ENCODE results near the gene SFXN5. TPM values are rescaled to one million over a fixed set of nuclear protein-coding genes. Genes with fewer than 3 reads are reported as not detected.
A peak's percentile ranks its signal among the peaks of the same experiment; 100 is the strongest.

Gene SFXN5
- total RNA-seq, 1 donor from 2014 or later = 29.8 TPM

- Mint-ChIP-seq H3K4me3 (ENCODE audit: unreplicated experiment) (peak overlapping the region; percentile 67), H3K27ac (ENCODE audit: unreplicated experiment) (no peak overlapping the region)
These were observed 151.0 kb downstream of the SFXN5 start for GRCh38 chr2:72920318-72921087.

GRCh38 chr2:72919414-72920317 lies 151.8 kb downstream of the SFXN5 start:
- H3K4me1 Mint-ChIP-seq (ENCODE audit: unreplicated experiment) = peaks cover 23% of the 10 kb centered on the region
- H3K27ac Mint-ChIP-seq (ENCODE audit: unreplicated experiment) = no peak overlapping the region
- TF ChIP-seq, protein P1, sequence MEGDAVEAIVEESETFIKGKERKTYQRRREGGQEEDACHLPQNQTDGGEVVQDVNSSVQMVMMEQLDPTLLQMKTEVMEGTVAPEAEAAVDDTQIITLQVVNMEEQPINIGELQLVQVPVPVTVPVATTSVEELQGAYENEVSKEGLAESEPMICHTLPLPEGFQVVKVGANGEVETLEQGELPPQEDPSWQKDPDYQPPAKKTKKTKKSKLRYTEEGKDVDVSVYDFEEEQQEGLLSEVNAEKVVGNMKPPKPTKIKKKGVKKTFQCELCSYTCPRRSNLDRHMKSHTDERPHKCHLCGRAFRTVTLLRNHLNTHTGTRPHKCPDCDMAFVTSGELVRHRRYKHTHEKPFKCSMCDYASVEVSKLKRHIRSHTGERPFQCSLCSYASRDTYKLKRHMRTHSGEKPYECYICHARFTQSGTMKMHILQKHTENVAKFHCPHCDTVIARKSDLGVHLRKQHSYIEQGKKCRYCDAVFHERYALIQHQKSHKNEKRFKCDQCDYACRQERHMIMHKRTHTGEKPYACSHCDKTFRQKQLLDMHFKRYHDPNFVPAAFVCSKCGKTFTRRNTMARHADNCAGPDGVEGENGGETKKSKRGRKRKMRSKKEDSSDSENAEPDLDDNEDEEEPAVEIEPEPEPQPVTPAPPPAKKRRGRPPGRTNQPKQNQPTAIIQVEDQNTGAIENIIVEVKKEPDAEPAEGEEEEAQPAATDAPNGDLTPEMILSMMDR (IDR thresholded peaks at IDR 0.05; ENCODE audit: unreplicated experiment) = no peak
- peak; percentile 39 for DNase-seq (ENCODE audit: low spot score)
- peak overlapping the region; percentile 26 for H3K4me3 Mint-ChIP-seq (ENCODE audit: unreplicated experiment)
- no peaks in the 10 kb centered on the region for H3K9me3 Mint-ChIP-seq (ENCODE audit: unreplicated experiment)
- peaks cover 12% of the 10 kb centered on the region for H3K36me3 Mint-ChIP-seq (ENCODE audit: low read depth, unreplicated experiment)
- peaks cover 39% of the 10 kb centered on the region for H3K27me3 Mint-ChIP-seq (ENCODE audit: unreplicated experiment)

More at GRCh38 chr2:72920318-72921087, 151.0 kb downstream of the SFXN5 start:
- peak; percentile 57 for DNase-seq (ENCODE audit: low spot score)
- Mint-ChIP-seq H3K9me3 (ENCODE audit: unreplicated experiment) (no peaks in the 10 kb centered on the region), H3K27me3 (ENCODE audit: unreplicated experiment) (peaks cover 34% of the 10 kb centered on the region), H3K36me3 (ENCODE audit: low read depth, unreplicated experiment) (peaks cover 11% of the 10 kb centered on the region), H3K4me1 (ENCODE audit: unreplicated experiment) (peaks cover 18% of the 10 kb centered on the region)
- TF ChIP-seq, protein P1 (IDR thresholded peaks at IDR 0.05; ENCODE audit: unreplicated experiment) = no peak

DNA sequence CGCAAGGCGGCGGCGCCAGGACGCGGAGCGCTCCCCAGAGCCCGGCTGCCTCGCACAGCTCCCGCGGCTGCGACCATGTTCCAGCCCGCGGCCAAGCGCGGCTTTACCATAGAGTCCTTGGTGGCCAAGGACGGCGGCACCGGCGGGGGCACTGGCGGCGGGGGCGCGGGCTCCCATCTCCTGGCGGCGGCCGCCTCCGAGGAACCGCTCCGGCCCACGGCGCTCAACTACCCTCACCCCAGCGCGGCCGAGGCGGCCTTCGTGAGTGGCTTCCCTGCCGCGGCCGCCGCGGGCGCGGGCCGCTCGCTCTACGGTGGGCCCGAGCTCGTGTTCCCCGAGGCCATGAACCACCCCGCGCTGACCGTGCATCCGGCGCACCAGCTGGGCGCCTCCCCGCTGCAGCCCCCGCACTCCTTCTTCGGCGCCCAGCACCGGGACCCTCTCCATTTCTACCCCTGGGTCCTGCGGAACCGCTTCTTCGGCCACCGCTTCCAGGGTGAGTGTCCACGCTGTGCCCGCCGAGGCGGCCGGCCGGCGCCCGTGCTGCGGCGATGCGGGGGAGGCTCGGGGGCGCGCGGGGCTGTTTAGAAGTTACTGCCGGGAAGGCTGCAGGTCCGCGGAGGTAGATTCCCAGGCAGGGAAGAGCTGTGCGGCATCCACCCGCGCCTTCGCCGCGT lies 153.5 kb downstream of the SFXN5 start:
- Mint-ChIP-seq H3K27ac (ENCODE audit: unreplicated experiment) (no peak overlapping the region), H3K9me3 (ENCODE audit: unreplicated experiment) (no peaks in the 10 kb centered on the region), H3K4me1 (ENCODE audit: unreplicated experiment) (peaks cover 32% of the 10 kb centered on the region), H3K4me3 (ENCODE audit: unreplicated experiment) (peak overlapping the region; percentile 83), H3K36me3 (ENCODE audit: low read depth, unreplicated experiment) (peaks cover 14% of the 10 kb centered on the region), H3K27me3 (ENCODE audit: unreplicated experiment) (peaks cover 34% of the 10 kb centered on the region)
- TF ChIP-seq, protein P1 (IDR thresholded peaks at IDR 0.05; ENCODE audit: unreplicated experiment) = no peak
- no peak for DNase-seq (ENCODE audit: low spot score)

DNA sequence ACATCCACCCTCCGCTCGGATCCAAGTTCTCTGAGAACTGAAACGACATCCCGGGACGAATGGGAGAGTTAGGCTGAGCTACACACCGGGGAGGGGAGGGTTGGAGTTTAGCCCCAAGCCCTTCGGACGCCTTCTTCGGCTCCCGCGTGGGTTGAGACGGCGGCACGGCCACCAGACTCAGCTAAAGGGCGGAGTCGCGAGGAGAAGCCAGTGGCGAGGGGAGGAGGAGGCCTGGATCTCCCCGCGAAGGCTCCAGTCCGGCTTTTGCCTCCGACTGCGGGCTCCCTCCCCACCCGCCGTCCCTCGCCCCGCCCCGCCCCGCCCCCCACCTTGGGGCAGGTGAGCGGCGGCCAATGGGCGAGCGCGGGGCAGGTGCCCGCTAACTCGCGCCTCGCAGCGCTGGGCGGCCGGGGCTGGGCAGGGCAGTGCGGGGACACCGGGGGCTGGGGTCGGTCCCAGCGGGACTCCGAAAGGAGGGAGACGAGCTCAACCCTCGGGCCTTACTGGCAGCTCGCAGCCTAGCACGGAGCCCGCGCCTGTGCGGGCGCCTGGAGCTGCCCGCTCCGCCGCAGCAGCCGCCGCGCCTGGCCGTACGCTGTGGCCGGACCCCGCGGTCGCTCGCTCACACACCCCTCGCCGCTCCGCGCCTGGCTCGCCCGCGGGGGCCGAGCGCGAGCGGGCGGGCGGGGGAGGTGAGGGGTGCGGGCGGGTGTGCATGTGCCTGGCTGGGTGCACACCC lies 154.2 kb downstream of the SFXN5 start, which contains the start of gene EMX1:
TSS of gene EMX1 (plus strand) at position 382 of the 739 bp plus-strand sequence. CDS start at position 716, 334 bp downstream.
- Mint-ChIP-seq H3K4me3 (ENCODE audit: unreplicated experiment) (peak within 1 kb of the TSS; percentile 87), H3K27ac (ENCODE audit: unreplicated experiment) (no peak within 1 kb of the TSS), H3K9me3 (ENCODE audit: unreplicated experiment) (no peaks in the 10 kb centered on the region), H3K4me1 (ENCODE audit: unreplicated experiment) (peaks cover 32% of the 10 kb centered on the region), H3K36me3 (ENCODE audit: low read depth, unreplicated experiment) (peaks cover 13% of the 10 kb centered on the region), H3K27me3 (ENCODE audit: unreplicated experiment) (peaks cover 31% of the 10 kb centered on the region)
- TF ChIP-seq, protein P1 (IDR thresholded peaks at IDR 0.05; ENCODE audit: unreplicated experiment) = no peak
- peak; percentile 59 for DNase-seq (ENCODE audit: low spot score)
